KOPT-K1 (cell line): ENCODE data around the gene TRMT61A.

ENCODE experiments used
- H3K27ac ChIP-seq: fragments of 200-600 bp; sonication (generic); 2 replicates; pipeline ENCODE4 v1.5.1; 2016; ENCODE audit warnings: antibody characterized with exemption, mild to moderate bottlenecking, low read depth, low read length; ENCODE audit not compliant: poor library complexity, severe bottlenecking
- H3K36me3 ChIP-seq: fragments of 200-600 bp; sonication (generic); 2 replicates; pipeline ENCODE4 v1.5.1; 2017; ENCODE audit warnings: antibody characterized with exemption, mild to moderate bottlenecking, low read length, moderate library complexity; ENCODE audit not compliant: insufficient read depth
- H3K9me3 ChIP-seq: fragments of 200-600 bp; sonication (generic); 2 replicates; pipeline ENCODE4 v1.5.1; 2017; ENCODE audit warnings: antibody characterized with exemption, low read length, mild to moderate bottlenecking; ENCODE audit not compliant: insufficient read depth, poor library complexity, severe bottlenecking

Gene TRMT61A

GRCh38 chr14:103534576-103535061 lies 5.6 kb downstream of the TRMT61A start:
- Histone ChIP-seq H3K27ac (no peak overlapping the region), H3K36me3 (peaks cover 52% of the 10 kb centered on the region; the same call in 1 of the 2 replicates), H3K9me3 (no peaks in the 10 kb centered on the region)

GRCh38 chr14:103535081-103535890 lies 6.3 kb downstream of the TRMT61A start:
- H3K36me3 ChIP-seq = peaks cover 52% of the 10 kb centered on the region; the same call in 1 of the 2 replicates
- no peak overlapping the region for H3K27ac ChIP-seq
- no peaks in the 10 kb centered on the region for H3K9me3 ChIP-seq

- H3K27ac ChIP-seq = no peak overlapping the region
- no peaks in the 10 kb centered on the region for H3K9me3 ChIP-seq
- peaks cover 46% of the 10 kb centered on the region; the same call in 1 of the 2 replicates for H3K36me3 ChIP-seq
Observed at GRCh38 chr14:103535891-103536565, 7.0 kb downstream of the TRMT61A start.

DNA sequence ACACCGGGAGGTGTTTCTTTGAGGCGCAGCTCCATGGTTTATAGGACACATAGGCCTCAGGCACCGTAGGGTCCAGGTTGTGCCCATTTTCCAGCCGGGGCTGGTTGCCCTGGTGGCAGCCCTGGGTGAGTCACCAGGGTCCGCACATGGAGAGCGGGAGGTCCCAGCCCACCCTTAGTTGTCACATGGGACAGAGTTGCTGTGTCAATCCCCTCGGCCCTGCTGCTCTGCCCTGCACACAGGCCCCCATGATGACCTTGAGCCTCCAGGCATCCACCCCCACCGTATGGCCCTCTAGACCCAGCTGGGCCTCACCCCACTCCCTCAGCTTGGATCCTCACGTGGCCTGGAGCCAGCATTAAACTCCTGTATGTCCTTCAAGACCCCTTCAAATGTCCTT lies 7.7 kb downstream of the TRMT61A start:
- Histone ChIP-seq H3K36me3 (peaks cover 40% of the 10 kb centered on the region; the same call in 1 of the 2 replicates), H3K27ac (no peak overlapping the region), H3K9me3 (no peaks in the 10 kb centered on the region)

- no peaks in the 10 kb centered on the region for H3K9me3 ChIP-seq
- H3K27ac ChIP-seq = no peak overlapping the region
- H3K36me3 ChIP-seq = peaks cover 34% of the 10 kb centered on the region; the same call in 1 of the 2 replicates
Observed at GRCh38 chr14:103537175-103537990, 8.4 kb downstream of the TRMT61A start.

GRCh38 chr14:103538291-103539055 lies 9.5 kb downstream of the TRMT61A start:
- no peaks in the 10 kb centered on the region for H3K9me3 ChIP-seq
- H3K27ac ChIP-seq = no peak overlapping the region
- peaks cover 23% of the 10 kb centered on the region; the same call in 1 of the 2 replicates for H3K36me3 ChIP-seq

- no peaks in the 10 kb centered on the region for H3K9me3 ChIP-seq
- peaks cover 19% of the 10 kb centered on the region; the same call in 1 of the 2 replicates for H3K36me3 ChIP-seq
- no peak overlapping the region for H3K27ac ChIP-seq
Observed at GRCh38 chr14:103539056-103539825, 10.2 kb downstream of the TRMT61A start.

DNA sequence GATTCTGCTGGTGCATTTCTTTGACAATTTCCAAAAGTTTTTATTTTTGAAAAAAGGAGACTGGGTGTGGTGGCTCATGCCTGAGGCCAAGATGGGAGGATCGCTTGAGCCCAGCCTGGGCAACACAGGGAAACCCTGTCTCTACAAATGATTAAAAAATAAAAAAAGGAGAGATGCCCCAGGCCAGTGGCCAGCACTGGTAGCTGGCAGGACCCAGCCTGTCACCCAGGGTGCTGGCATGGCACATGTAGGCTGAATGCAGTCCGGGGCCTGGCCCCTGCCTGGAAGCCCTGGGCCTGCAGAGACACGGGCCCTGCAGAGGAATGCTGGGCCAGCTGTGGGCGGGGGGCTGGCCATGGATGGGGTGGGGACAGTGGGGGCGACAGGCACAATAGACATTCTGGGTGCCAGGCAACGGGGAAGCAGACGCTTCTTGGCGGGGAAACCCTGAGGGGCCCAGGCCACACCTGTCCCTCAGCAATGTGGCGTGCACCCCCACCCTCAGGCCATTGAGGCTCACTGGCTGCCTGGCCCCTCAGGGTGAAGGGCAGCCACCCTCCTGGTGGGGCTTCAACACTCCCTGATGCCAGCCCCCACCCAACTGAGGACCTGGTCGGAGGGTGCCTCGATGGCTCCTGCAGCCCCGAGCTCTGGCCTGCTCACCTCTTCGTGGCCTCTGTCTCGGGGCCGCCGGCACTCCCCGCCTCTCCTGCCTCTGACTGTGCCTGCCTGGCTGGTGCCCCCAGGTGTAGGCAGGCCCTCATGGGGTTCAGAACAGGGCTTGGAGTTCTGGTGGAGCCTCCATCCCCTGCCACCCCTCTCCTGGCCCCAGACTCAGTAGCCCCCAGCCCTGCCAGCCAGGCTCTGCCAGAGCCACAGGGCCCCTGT lies 12.1 kb downstream of the TRMT61A start:
- no peaks in the 10 kb centered on the region for H3K9me3 ChIP-seq
- no peak overlapping the region for H3K27ac ChIP-seq
- H3K36me3 ChIP-seq = peaks cover 1% of the 10 kb centered on the region; the same call in 1 of the 2 replicates

GRCh38 chr14:103541709-103542604 lies 13.0 kb downstream of the TRMT61A start:
- H3K9me3 ChIP-seq = no peaks in the 10 kb centered on the region
- no peaks in the 10 kb centered on the region for H3K36me3 ChIP-seq
- H3K27ac ChIP-seq = no peak overlapping the region

DNA sequence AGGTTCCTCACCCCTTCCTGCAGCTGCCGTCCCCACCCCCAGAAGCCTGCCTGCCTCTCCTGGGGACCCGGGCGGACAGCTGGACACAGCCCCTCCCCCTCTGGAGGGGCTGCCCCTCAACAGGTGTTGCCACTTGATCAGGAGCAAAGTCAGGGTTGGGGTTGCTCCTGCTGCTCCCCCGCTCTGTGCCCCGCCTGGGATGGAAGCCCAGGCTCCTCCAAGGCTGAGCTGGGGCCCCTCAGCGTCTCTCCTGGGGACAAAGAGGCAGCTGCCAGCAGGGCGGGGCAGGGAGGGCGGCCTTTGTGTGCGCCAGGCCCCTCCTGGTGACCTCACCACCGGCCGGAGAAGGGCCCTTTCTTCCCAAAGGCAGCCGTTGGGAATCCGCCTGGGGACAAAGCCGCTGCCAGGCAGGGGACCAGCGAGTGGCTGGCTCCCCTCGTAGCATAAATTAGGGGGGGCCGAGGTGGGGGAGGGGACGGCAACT lies 13.7 kb downstream of the TRMT61A start:
- no peaks in the 10 kb centered on the region for H3K36me3 ChIP-seq
- H3K9me3 ChIP-seq = no peaks in the 10 kb centered on the region
- H3K27ac ChIP-seq = no peak overlapping the region

DNA sequence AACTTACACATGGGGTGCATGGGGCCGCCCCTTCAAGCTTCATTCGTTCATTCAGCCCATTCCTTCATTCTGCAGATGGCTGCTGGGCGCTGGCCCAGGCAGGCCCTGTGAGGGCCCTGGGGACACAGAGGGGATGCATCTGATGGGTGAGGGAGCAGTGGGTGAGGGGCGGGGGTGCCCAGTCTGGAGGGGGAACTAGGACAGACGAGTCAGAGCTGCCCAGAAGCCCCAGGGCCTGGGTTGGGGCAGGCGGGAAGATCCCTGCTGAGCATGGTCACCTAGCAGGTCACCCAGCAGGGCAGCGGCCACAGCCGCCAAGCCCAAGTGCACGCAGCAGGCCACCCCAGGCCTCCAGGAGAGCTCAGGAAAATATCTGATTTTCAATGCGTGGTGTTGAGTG lies 14.1 kb downstream of the TRMT61A start:
- no peaks in the 10 kb centered on the region for H3K36me3 ChIP-seq
- H3K9me3 ChIP-seq = no peaks in the 10 kb centered on the region
- H3K27ac ChIP-seq = no peak overlapping the region

DNA sequence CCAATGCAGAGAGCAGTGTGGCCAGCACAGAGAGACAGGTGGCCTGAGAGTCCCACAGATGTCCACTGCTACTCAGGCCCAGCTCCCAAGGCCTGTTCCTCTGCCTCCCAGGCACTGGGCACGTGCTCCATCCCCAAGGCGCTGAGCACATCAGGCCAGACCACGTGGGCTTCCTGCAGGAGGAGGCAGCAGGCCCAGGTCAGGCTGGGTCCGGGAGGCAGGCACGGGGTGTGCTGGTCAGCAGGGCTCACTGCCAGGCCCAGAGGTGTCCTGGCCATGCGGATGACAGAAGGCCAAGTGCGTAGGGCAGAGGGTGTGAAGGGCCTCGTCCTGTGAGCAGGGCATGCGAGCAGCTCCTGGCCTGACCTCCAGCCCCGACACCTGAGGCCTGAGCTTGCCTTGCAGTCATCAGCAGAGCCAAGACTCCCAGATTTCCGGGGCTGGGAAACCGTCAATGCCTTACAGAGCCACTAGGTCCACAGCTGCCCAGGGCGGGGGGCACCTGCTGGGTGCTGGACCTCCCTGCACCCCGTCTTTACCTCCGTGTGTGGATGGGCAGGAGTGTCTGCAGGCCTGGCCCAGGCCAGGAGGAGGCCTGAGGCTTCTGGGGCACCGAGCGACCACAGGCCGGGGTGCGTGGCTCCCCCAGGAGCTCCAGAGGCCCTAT lies 14.9 kb downstream of the TRMT61A start:
- H3K27ac ChIP-seq = no peak overlapping the region
- no peaks in the 10 kb centered on the region for H3K9me3 ChIP-seq

More for the DNA sequence above, 14.9 kb downstream of the TRMT61A start:
- H3K36me3 ChIP-seq = no peaks in the 10 kb centered on the region
